ENCODE measurements around the gene KLHL40. TPM values are rescaled to one million over a fixed set of nuclear protein-coding genes. Genes with fewer than 3 reads are reported as not detected.

Gene KLHL40
- total and polyA plus RNA-seq, 11 donors: 0.19 to 6.8 (median 0.73) TPM; not detected in 1

GRCh38 chr3:42696356-42697288, 11.3 kb downstream of the KLHL40 start:
- WGBS, 4 donors: 64 to 75% (median 70%) methylated on average over 18 to 19 of the region's 19 CpGs
- H3K4me3 ChIP-seq: no peak overlapping the region
- no peak for ATAC-seq
- no peaks in the 10 kb centered on the region for H3K27me3 ChIP-seq
- peaks cover 0 to 24% (median 3%) of the 10 kb centered on the region in 12 donors for H3K4me1 ChIP-seq
- H3K27ac ChIP-seq: peak overlapping the region in 5 of 12 donors; percentile 13 to 88 (median 38)
- peaks cover 0 to 18% (median 0%) of the 10 kb centered on the region in 9 donors for H3K36me3 ChIP-seq
- intact Hi-C loops (cut with DNase I): no loop called here
- peak in 1 of 5 donors; percentile 12 for DNase-seq
- TF ChIP-seq CTCF (IDR thresholded peaks at IDR 0.05) (no peak), POLR2A (IDR thresholded peaks at IDR 0.05) (no peak)
- no peaks in the 10 kb centered on the region for H3K9me3 ChIP-seq

GRCh38 chr3:42697289-42698051, 12.1 kb downstream of the KLHL40 start:
- no peaks in the 10 kb centered on the region for H3K27me3 ChIP-seq
- DNase-seq (peak in 1 of 5 donors; percentile 15), ATAC-seq (no peak)
- H3K4me3 ChIP-seq: no peak overlapping the region
- H3K4me1 ChIP-seq: peaks cover 0 to 24% (median 3%) of the 10 kb centered on the region in 12 donors
- intact Hi-C loops (cut with DNase I): no loop called here
- 81 to 85% (median 83%) methylated on average over 18 of the region's 18 CpGs for WGBS, 4 donors
- H3K9me3 ChIP-seq: no peaks in the 10 kb centered on the region
- no peak for TF ChIP-seq CTCF (IDR thresholded peaks at IDR 0.05)
- TF ChIP-seq POLR2A (IDR thresholded peaks at IDR 0.05): no peak
- H3K27ac ChIP-seq: peak overlapping the region in 6 of 12 donors; percentile 9 to 88 (median 37)
- H3K36me3 ChIP-seq: peaks cover 0 to 12% (median 0%) of the 10 kb centered on the region in 9 donors

- Histone ChIP-seq H3K4me1 (peaks cover 0 to 31% (median 3%) of the 10 kb centered on the region in 12 donors), H3K9me3 (no peaks in the 10 kb centered on the region), H3K27ac (peak overlapping the region in 6 of 12 donors; percentile 9 to 88 (median 41)), H3K4me3 (peak overlapping the region in 1 of 12 donors; percentile 48), H3K36me3 (peaks cover 0 to 11% (median 0%) of the 10 kb centered on the region in 9 donors), H3K27me3 (no peaks in the 10 kb centered on the region)
- DNase-seq: no peak
- ATAC-seq: no peak
- intact Hi-C loops (cut with DNase I): no loop called here
- no peak for TF ChIP-seq CTCF (IDR thresholded peaks at IDR 0.05)
- TF ChIP-seq POLR2A (IDR thresholded peaks at IDR 0.05): no peak
- 68 to 86% (median 81%) methylated on average over 6 to 7 of the region's 7 CpGs for WGBS, 4 donors
These were observed 13.0 kb downstream of the KLHL40 start for GRCh38 chr3:42698216-42698910.

Measured in heart left ventricle (tissue), 16 donors.